ENCODE results near the gene RASAL3.
"Not testable (repeated sequence)": the region's sequence is repeated elsewhere in the genome, so short reads cannot be mapped to it uniquely, and the experiment has no call there.

The RASAL3 gene

DNA sequence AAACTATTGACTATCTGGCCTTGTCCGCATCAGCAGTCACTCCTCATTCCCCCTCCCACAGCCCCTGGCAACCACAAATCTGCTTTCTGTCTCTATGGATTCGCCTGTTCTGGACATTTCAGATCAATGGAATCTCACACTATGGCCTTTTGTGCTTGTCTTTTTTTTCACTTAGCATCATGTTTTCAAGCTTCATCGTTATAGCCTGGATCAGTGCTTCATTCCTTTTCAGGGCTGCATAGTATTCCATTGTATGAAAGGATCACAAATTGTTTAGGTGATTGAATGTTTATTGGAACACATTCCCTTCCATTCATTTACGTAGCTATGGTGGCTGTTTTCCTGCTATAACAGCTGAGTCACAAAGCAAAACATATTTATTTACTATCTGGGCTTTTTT is 22.7 kb upstream of the RASAL3 start:
- no peak overlapping the region for H3K4me3 ChIP-seq (ENCODE audit: low read depth, low read length)
- in situ Hi-C loops (cut with HindIII; ENCODE audit: low sequenced_read_pairs) = no loop called here
- TF ChIP-seq CTCF (IDR thresholded peaks at IDR 0.05; ENCODE audit: low read depth, low read length) = no peak
- DNase-seq (ENCODE audit: low read depth, low spot score) = no peak

- H3K4me3 ChIP-seq (ENCODE audit: low read depth, low read length); in situ Hi-C loops (cut with HindIII; ENCODE audit: low sequenced_read_pairs); DNase-seq (ENCODE audit: low read depth, low spot score): not testable (repeated sequence)
Observed at GRCh38 chr19:15485768-15486167, 21.4 kb upstream of the RASAL3 start.

GRCh38 chr19:15480996-15481395 is 16.7 kb upstream of the RASAL3 start:
- H3K4me3 ChIP-seq (ENCODE audit: low read depth, low read length); DNase-seq (ENCODE audit: low read depth, low spot score); in situ Hi-C loops (cut with HindIII; ENCODE audit: low sequenced_read_pairs): not testable (repeated sequence)

- no peak for DNase-seq (ENCODE audit: low read depth, low spot score)
- in situ Hi-C loops (cut with HindIII; ENCODE audit: low sequenced_read_pairs) = no loop called here
- H3K4me3 ChIP-seq (ENCODE audit: low read depth, low read length) = no peak within 1 kb of the TSS
- TF ChIP-seq CTCF (IDR thresholded peaks at IDR 0.05; ENCODE audit: low read depth, low read length) = no peak
Observed at GRCh38 chr19:15479391-15480345, 15.3 kb upstream of the RASAL3 start, which contains the start of gene PGLYRP2. Gene PGLYRP2, minus strand, starts transcription at chr19:15479501. Its CDS starts 130 bp downstream, at chr19:15479371.

DNA sequence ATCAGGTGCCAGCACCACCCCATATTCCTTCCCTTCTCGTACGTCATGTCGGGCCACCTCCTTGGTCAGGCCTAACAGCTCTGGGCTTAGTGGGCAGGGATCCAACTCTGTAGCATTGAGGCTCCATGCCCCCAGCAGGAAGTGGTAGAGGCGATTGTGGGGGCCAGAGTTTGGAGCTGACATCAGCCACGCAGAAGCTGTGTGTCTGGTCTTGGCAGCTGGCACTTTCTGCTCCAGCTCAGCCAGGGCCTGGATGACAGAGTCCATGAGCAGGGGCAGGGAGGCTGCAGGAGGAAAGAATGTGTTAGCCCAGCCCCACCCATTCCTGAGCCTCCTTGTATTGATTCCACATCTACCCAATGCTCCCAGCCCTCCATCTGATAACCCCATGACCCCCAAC is 12.0 kb upstream of the RASAL3 start:
- DNase-seq (ENCODE audit: low read depth, low spot score) = no peak
- in situ Hi-C loops (cut with HindIII; ENCODE audit: low sequenced_read_pairs) = no loop called here
- TF ChIP-seq CTCF (IDR thresholded peaks at IDR 0.05; ENCODE audit: low read depth, low read length) = no peak
- H3K4me3 ChIP-seq (ENCODE audit: low read depth, low read length) = no peak overlapping the region

DNA sequence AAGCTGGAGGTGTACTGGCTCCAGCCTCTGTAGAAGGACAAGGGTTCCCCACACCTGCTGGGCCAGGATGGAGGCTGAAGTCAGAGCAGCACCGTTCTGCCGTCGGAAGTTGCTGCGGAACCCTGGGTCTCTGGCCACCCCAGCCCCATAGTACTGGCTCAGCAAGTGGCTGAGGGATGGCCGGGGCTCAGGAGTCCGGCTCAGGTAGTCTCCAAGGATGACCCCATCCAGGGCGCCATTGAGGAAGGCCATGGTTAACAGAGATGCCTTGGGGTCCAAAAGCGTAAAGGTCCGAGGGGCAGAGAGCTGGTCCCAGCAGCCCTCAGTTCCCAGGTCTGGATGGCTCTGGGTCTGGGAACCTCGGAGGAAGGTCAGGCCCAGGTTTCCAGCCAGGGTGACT is 11.3 kb upstream of the RASAL3 start:
- no peak overlapping the region for H3K4me3 ChIP-seq (ENCODE audit: low read depth, low read length)
- in situ Hi-C loops (cut with HindIII; ENCODE audit: low sequenced_read_pairs) = no loop called here
- TF ChIP-seq CTCF (IDR thresholded peaks at IDR 0.05; ENCODE audit: low read depth, low read length) = no peak
- no peak for DNase-seq (ENCODE audit: low read depth, low spot score)

DNA sequence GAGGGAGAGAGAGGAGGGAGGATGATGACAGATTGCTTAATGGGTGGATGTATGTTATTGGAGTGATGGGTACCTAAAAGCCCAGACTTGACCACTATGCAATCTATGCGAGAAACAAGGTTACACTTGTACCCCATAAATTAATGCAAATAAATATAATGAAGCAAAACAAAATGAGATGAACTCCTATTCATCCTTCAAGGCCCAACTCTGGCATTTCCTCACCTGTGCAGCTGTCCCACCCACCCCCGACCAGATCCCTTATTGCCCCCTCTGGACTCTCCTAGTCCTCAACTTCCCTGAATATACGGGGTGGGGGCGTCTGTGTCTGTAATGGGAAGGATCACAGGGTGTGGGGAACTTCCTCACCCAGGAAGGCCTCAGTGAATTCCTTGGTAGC is 10.8 kb upstream of the RASAL3 start:
- no peak for DNase-seq (ENCODE audit: low read depth, low spot score)
- in situ Hi-C loops (cut with HindIII; ENCODE audit: low sequenced_read_pairs) = no loop called here
- no peak for TF ChIP-seq CTCF (IDR thresholded peaks at IDR 0.05; ENCODE audit: low read depth, low read length)
- H3K4me3 ChIP-seq (ENCODE audit: low read depth, low read length) = no peak overlapping the region

GRCh38 chr19:15473821-15474220 is 9.5 kb upstream of the RASAL3 start:
- H3K4me3 ChIP-seq (ENCODE audit: low read depth, low read length); DNase-seq (ENCODE audit: low read depth, low spot score); in situ Hi-C loops (cut with HindIII; ENCODE audit: low sequenced_read_pairs): not testable (repeated sequence)

Measured in astrocyte of the spinal cord (primary cell).